ENCODE results near the gene TSSC4.

Gene TSSC4

GRCh38 chr11:2435288-2436012, 34.9 kb downstream of the TSSC4 start:
- no peak for DNase-seq

DNA sequence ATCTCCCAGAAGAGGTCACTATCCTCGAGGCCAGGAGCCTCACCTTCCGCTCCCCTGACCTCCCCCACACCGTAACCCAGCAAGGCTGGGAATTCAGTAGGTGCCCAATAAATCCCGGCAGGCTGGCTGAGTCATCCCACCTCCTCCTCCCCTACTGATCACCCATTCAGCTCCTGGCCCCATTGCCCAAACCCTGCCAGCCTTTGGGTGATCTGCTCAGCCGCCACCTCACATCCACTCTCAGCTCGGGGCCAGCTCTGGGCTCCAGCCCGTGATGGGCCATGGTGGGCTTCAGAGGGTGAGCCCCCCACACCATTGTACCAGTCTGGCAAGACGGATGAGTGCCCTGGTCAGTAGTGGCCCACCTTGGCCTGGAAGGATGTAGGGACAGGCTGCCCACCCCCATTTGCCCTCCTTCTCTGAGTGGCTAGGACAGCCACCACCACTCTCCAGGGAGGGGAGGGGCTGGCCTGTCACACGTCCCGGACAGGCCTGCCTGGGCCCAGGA, 35.5 kb downstream of the TSSC4 start:
- DNase-seq: no peak

DNA sequence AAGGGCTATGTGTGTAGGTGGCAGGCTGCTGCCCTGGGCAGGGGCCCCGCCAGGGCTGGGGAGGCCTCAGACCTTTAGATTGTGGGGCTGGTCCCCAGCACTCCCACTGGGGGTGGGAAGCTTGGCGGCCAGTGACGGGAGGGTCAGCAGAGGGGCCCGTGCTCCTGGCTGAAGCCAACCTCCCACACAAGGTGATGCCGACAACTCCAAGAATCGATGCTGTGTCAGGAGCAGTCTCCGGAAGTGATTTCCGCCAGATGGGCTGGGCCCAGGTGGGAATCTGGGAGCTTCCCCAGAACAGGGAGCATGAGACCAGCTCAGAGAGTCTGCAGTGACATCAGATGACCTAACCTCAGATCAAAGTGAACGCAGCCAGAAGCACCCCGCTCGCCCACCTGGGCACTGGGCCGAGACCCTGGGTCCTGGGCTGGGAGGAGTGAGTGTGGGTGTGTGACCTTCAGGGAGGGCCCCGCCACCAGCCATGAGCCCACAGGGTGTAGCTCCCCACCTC, 36.0 kb downstream of the TSSC4 start:
- DNase-seq: no peak

DNA sequence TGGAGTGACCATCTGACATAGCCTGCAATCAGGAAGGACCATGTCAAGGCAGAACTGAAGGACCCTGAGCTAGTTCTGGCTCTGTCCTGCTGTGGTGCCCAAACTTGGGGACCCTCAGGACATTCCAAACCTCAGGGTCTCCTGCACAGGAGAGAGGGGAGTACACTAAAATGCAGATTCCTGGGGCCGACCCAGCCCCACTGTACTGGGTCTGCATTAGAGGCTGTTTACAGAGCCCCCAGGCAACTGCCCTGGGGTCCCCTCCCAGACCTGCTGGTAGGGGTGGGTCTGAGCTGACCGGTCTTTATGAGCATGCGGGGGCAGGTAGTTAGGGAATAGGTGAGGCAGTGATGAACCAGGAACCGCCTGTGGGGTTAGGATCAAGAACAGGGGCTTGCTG, 37.0 kb downstream of the TSSC4 start:
- DNase-seq: no peak

DNA sequence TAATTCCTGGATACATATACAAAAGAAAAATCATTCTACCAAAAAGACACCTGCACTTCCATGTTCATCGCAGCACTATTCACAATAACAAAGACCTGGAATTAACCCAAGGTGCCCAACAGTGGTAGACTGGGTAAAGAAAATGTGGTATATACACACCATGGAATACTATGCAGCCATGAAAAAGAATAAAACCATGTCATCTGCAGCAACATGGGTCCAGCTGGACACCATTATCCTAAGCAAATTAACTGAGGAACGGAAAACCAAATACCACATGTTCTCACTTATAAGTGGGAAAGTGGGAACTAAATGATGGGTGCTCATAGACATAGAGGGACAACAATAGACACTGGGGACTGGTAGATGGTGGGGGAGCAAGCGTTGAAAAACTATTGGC, 39.3 kb downstream of the TSSC4 start:
- DNase-seq: no peak

GRCh38 chr11:2440646-2441045, 40.1 kb downstream of the TSSC4 start:
- no peak for DNase-seq

- DNase-seq: no peak
These were observed 40.6 kb downstream of the TSSC4 start for GRCh38 chr11:2441171-2441570.

DNA sequence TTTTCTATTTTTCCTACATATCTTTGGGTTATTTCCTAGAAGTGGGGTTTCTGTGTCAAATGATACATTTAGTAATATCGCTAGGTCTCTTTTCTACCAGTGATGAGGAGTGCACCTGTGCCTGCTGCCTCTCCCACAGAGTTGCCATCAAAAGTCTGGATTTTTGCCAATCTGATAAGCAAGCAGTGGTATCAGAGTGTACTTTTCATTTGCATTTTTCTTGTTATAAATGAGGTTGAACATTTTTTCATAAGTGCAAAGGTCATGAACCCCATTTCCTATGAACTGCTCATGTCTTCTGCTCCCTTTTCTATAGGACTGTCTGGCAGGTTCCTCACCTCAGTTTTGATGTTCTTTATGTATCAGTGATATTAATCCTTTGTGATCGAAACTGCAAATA, 42.0 kb downstream of the TSSC4 start:
- no peak for DNase-seq

DNA sequence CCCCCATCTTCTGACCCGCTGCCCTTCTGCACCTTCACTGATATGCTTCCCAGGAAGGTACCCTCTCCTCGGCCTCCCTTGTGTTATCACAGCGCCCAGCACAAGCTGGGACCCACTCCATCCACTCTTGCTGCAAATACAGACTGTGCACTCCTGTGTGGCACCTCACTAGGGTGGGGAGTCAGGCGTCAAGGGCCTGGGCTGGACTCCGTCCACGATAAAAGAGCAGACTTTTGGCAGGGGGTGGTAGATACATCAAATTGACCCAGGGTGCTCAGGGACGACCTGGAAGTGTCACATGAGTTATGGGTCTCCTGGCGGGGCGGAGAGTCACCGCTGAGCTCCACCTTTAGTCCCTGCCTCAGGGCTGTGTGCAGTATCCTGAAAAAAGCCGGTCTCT, 42.9 kb downstream of the TSSC4 start:
- DNase-seq: no peak

GRCh38 chr11:2443881-2444820, 43.6 kb downstream of the TSSC4 start, which contains the start of gene TRPM5:
Gene TRPM5 (minus strand): TSS chr11:2444514. CDS start chr11:2423036, 21,478 bp downstream.
- no peak for DNase-seq

DNA sequence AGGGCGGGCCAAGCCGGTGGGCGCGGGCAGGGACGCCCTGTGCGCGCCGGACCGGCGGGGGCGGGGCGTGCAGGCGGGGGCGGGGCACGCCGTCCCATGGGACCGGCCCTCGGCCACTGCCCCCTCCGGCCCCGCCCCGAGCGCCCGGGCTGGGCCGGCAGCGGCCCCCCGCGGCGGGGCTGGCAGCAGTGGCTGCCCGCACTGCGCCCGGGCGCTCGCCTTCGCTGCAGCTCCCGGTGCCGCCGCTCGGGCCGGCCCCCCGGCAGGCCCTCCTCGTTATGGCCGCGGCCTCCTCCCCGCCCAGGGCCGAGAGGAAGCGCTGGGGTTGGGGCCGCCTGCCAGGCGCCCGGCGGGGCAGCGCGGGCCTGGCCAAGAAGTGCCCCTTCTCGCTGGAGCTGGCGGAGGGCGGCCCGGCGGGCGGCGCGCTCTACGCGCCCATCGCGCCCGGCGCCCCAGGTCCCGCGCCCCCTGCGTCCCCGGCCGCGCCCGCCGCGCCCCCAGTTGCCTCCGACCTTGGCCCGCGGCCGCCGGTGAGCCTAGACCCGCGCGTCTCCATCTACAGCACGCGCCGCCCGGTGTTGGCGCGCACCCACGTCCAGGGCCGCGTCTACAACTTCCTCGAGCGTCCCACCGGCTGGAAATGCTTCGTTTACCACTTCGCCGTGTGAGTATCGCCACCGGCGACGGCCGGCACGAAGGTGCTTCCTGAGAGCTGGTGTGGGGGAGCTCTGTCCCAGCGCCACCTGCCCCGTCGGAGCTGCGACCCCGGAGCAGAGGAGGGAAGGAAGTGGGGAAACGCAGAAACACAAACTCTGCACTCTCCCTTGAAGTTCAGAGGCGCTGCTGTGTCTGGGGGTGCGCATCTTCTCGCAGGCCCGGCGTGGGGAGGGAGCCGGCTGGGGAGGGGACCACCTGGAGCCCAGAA, 44.5 kb downstream of the TSSC4 start, which contains the start of gene KCNQ1:
TSS of gene KCNQ1 (plus strand) at position 188 of the 925 bp plus-strand sequence. CDS start at position 279, 91 bp downstream.
- no peak for DNase-seq

DNA sequence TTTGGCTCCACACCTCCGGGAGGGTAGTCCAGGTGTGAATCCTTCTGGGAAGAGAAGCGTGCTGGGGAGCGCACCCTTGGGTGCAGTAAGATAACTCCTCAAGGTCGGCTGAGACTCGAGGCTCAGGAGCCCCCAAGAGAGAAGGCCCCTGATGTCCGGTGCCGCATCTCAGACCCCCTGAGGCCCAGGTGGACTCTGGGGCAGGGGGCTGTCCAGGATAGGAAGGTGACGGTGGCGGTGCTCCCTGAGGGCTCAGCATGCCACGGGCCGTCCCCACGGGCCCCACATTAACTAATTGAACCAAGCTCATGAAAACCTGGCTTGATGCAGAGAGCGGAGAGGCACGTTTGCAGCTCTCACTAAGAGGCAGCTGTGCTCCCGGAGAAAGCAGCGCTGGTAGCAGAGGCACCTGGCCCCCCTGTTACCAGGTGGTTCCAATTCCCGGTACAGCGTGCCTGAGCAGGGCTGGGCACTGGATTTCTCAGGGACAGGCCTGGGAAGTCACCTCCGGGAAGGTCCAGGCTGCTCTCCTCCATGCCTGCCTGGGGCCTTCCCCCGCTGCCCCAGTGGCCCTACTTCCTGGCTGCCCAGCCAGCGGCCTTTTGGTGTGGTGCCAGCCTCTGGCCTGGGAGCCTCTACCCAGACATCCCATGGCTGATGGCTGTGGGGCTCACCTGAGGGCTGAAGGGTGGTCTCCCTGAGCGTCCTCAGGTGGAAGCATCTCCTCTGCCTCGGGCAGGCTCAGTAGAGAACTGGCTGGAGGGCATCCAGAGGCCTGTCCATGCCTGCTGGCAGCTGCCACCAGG, 45.4 kb downstream of the TSSC4 start:
- DNase-seq: no peak

DNA sequence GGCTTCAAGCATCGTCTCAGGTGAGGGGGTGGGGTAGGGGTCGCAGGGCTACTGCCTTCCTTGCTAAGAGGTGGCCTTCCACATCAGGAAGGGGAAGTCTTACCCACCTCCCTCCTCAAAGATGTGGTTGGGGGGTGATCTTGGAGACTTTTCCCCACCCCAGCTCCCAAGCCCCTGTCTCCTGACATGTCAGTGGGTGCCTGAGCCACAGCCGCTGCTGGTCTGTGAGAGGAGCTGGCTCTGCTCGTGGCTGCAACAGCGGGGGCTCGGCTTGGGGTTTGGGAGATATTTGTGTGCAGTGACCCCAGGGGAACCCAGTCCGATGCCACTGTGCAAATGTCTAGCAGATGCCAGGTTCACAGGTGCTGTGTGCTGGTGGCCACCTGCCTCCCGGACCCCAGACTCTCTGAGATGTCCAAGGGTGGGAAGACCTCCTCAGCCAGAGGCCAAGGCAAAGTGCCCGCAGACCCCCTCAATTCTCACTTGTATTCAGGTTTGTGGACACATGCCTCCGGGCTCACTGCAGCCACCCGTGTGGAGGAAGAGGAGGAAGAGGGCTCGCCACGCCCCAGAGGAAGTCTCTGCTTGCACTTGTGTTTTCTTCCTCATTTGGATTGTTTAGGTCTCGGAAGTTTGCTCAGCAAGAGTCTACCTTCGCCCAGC, 46.2 kb downstream of the TSSC4 start:
- no peak for DNase-seq

DNA sequence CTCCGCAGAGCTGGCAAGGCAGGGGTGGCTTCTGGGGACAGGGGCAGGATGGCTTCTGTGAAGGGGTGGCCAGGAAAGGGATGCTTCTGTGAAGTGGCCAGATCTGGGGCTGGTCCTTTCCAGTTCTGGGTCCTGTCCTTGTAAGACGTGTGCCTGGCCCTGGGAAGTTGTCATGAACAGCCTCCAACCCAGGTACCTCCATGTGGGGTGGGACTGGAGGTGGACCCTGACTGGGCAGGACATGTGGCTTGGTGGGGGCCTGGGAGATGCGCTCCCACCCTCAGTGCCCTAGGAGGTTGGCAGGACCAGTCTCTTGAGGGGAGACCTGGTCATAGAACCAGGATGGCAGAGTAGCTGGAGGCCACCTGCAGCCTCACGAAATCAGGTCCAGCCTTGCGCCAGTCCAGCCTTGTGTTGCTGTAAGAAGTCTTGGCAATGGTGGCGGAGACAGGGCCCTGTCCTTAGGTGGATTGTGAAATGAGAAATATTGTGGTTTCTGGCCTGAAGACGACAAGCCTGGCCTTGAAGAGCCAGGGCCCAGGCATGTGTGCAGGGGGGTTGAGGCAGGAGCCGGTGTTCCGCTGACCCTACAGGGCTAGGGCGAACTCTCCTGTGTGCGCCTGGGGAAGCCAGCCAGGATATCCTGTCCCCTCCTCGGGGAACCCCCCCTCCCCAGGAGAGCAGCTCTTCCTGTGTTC, 46.9 kb downstream of the TSSC4 start:
- no peak for DNase-seq

DNA sequence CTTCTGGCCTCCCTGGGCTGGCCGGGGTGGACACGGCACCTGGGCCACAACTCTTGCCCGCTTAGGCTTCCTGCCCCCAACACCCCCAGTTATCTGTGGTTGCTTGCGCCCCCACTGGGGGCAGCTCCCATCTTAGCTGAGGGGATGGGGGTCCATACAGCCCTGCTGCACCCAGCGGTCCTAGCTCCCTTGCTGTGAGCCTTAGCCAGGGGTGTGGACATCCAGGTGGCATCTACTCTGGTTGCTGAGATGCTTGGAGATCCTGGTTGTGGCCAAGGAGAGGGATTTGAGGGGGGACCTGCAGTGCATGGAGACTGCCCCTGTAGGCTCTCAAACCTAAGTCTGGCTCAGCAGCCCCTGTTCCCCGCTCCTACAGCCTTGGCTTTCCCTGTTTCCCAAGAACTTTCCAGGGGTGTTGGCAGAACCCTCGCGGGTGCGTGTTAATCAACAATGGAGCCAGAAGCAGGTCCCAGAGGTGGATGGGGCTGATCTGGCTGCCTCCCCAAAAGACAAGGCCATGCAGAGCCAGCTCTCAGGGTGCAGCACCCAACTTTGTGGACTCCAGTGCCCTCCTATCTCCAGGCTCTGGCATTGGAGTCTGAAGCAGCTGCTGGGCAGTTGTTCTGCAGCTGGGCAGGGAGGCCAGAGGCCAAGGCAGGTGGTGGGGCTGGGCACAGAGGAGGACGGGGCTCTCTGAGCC, 47.6 kb downstream of the TSSC4 start:
- no peak for DNase-seq

- no peak for DNase-seq
These were observed 48.4 kb downstream of the TSSC4 start for GRCh38 chr11:2448661-2449547.

GRCh38 chr11:2449548-2450320, 49.2 kb downstream of the TSSC4 start:
- no peak for DNase-seq

Data from NCI-H1694 (cell line).